ENCODE measurements around the gene IL9R. TPM values are rescaled to one million over a fixed set of nuclear protein-coding genes. Genes with fewer than 3 reads are reported as not detected.

Gene IL9R
- total and polyA plus RNA-seq, 2 of the 4 experiments (the other 2 are of a cell fraction), result 0.05 TPM; not detected in 1

GRCh38 chrX:155995321-155995875 is 2.1 kb upstream of the IL9R start:
- TF ChIP-seq BHLHE40 (IDR thresholded peaks at IDR 0.05; ENCODE audit: low read depth, low read length) (no peak), MAZ (IDR thresholded peaks at IDR 0.05; ENCODE audit: borderline replicate concordance, low read depth, low read length) (no peak), RCOR1 (IDR thresholded peaks at IDR 0.05; ENCODE audit: insufficient replicate concordance, low read length) (no peak), NFE2L2 (IDR thresholded peaks at IDR 0.05; ENCODE audit: low read depth, low read length) (no peak), MAFK (IDR thresholded peaks at IDR 0.05; ENCODE audit: low read depth, low read length) (no peak), RFX5 (IDR thresholded peaks at IDR 0.05; ENCODE audit: low read depth, low read length) (no peak), SMC3 (IDR thresholded peaks at IDR 0.05; ENCODE audit: low read depth, low read length) (no peak), CTCF (conservative IDR thresholded peaks at IDR 0.05; ENCODE audit: low read depth, low read length) (no peak), MXI1 (IDR thresholded peaks at IDR 0.05; ENCODE audit: borderline replicate concordance, low read depth, low read length) (no peak), FOS (IDR thresholded peaks at IDR 0.05; ENCODE audit: low read depth, low read length) (no peak), USF2 (IDR thresholded peaks at IDR 0.05; ENCODE audit: low read depth, low read length) (no peak), ELK1 (IDR thresholded peaks at IDR 0.05; ENCODE audit: borderline replicate concordance, low read depth, low read length) (no peak), CHD1 (IDR thresholded peaks at IDR 0.05; ENCODE audit: low read depth, low read length) (no peak), POLR2A (IDR thresholded peaks at IDR 0.05; ENCODE audit: low read depth, low read length) (no peak), RAD21 (IDR thresholded peaks at IDR 0.05; ENCODE audit: low read length) (no peak)
- H2BK20ac ChIP-seq (ENCODE audit: low read depth, low read length), result no peak overlapping the region
- H3K36me3 ChIP-seq (ENCODE audit: control insufficient read depth, insufficient read depth, low read length), result no peaks in the 10 kb centered on the region
- no peak overlapping the region for H3K4me2 ChIP-seq (ENCODE audit: low read depth, low read length)
- H2AFZ ChIP-seq (replicated peaks; ENCODE audit: low read length, poor library complexity), result no peak overlapping the region
- DNase-seq, result no peak
- no peak overlapping the region for H4K8ac ChIP-seq (ENCODE audit: low read depth in 2 of 2, low read length in 2 of 2)
- no peak overlapping the region for H2AK9ac ChIP-seq (replicated peaks; ENCODE audit: low read depth, low read length, poor library complexity)
- H3K27me3 ChIP-seq (ENCODE audit: control insufficient read depth, insufficient read depth, low read length), result no peaks in the 10 kb centered on the region
- in situ Hi-C loops (cut with MboI; ENCODE audit: low sequenced_read_pairs), result no loop called here
- intact Hi-C loops (cut with micrococcal nuclease), result no loop called here
- H3K4ac ChIP-seq (ENCODE audit: low read depth, low read length), result no peak overlapping the region
- ChIA-PET POLR2A (ENCODE audit: unreplicated experiment) (no interaction called here), CTCF (no interaction called here)
- H4K20me1 ChIP-seq (ENCODE audit: insufficient read depth, low read length), result no peaks in the 10 kb centered on the region
- H3K9ac ChIP-seq (ENCODE audit: low read depth, low read length), result no peak overlapping the region
- H2BK15ac ChIP-seq (ENCODE audit: low read depth, low read length), result no peak overlapping the region
- H3K23ac ChIP-seq (ENCODE audit: low read depth, low read length), result no peak overlapping the region
- H3K79me1 ChIP-seq (ENCODE audit: low read depth in 1 of 2, low read length in 2 of 2), result no peaks in the 10 kb centered on the region
- H3K14ac ChIP-seq (replicated peaks; ENCODE audit: low read depth, low read length), result no peak overlapping the region
- dilution Hi-C loops (cut with HindIII; ENCODE audit: low sequenced_read_pairs, unreplicated experiment), result no loop called here
- no peak overlapping the region for H2BK120ac ChIP-seq (ENCODE audit: low read depth, low read length)
- no peaks in the 10 kb centered on the region for H3K9me1 ChIP-seq (ENCODE audit: insufficient read depth, low read length)
- H3K18ac ChIP-seq (ENCODE audit: low read depth, low read length), result no peak overlapping the region
- no TSS peak for BruUV-seq (replicated peaks)
- no peak overlapping the region for H2BK5ac ChIP-seq (ENCODE audit: low read depth, low read length, poor library complexity, severe bottlenecking)
- no peak overlapping the region for H3K56ac ChIP-seq (ENCODE audit: extremely low read depth, insufficient read depth, low read length)
- no peaks in the 10 kb centered on the region; the same call in 1 of the 2 replicates for H3K9me3 ChIP-seq (ENCODE audit: control insufficient read depth, insufficient read depth, low read length)
- H4K91ac ChIP-seq (ENCODE audit: insufficient read depth, low read depth, low read length), result no peak overlapping the region
- no peak overlapping the region for H4K5ac ChIP-seq (ENCODE audit: low read depth, low read length)
- H3K27ac ChIP-seq (ENCODE audit: insufficient read depth, low read length), result no peak overlapping the region
- H3K4me1 ChIP-seq (ENCODE audit: control insufficient read depth, insufficient read depth, low read length), result no peaks in the 10 kb centered on the region
- no peak overlapping the region for H2AK5ac ChIP-seq (ENCODE audit: low read depth, low read length)
- H3K4me3 ChIP-seq (ENCODE audit: insufficient read depth, low read depth, low read length), result no peak overlapping the region
- ATAC-seq (ENCODE audit: low read depth), result no peak
